LoVo (cell line): ENCODE results near the gene PCDH17.

ENCODE experiments used
- DNase-seq: peaks from one replicate; pipeline ENCODE4 v3.0.0-alpha.2; 2016; ENCODE audit warnings: low spot score

The PCDH17 gene

GRCh38 chr13:57631596-57632275 lies at the start of gene PCDH17:
PCDH17 (plus strand) TSS chr13:57631744; CDS start chr13:57632547, 803 bp downstream.
- DNase-seq = no peak

GRCh38 chr13:57582032-57582431 lies 49.5 kb upstream of the PCDH17 start:
- DNase-seq = no peak

- no peak for DNase-seq
Observed at GRCh38 chr13:57583529-57583928, 48.0 kb upstream of the PCDH17 start.

- DNase-seq = no peak
Observed at GRCh38 chr13:57588639-57589038, 42.9 kb upstream of the PCDH17 start.

- DNase-seq = no peak
Observed at GRCh38 chr13:57595775-57596174, 35.8 kb upstream of the PCDH17 start.

GRCh38 chr13:57601536-57601935 lies 30.0 kb upstream of the PCDH17 start:
- no peak for DNase-seq

- DNase-seq = no peak
Observed at GRCh38 chr13:57604442-57604841, 27.1 kb upstream of the PCDH17 start.

- no peak for DNase-seq
Observed at GRCh38 chr13:57611969-57612368, 19.6 kb upstream of the PCDH17 start.

- no peak for DNase-seq
Observed at GRCh38 chr13:57612568-57612967, 19.0 kb upstream of the PCDH17 start.

GRCh38 chr13:57624565-57625435 lies 6.7 kb upstream of the PCDH17 start:
- DNase-seq = peak; percentile 48

GRCh38 chr13:57627663-57628062 lies 3.9 kb upstream of the PCDH17 start:
- peak; percentile 12 for DNase-seq

- DNase-seq = no peak
Observed at GRCh38 chr13:57629391-57629804, 2.1 kb upstream of the PCDH17 start.

GRCh38 chr13:57629821-57630235 lies 1.7 kb upstream of the PCDH17 start:
- DNase-seq = no peak

- no peak for DNase-seq
Observed at GRCh38 chr13:57630661-57631595, 616 bp upstream of the PCDH17 start.

GRCh38 chr13:57632276-57633140 lies 964 bp downstream of the PCDH17 start:
- DNase-seq = no peak

- no peak for DNase-seq
Observed at GRCh38 chr13:57633141-57633949, 1.8 kb downstream of the PCDH17 start.

- DNase-seq = no peak
Observed at GRCh38 chr13:57633950-57634838, 2.6 kb downstream of the PCDH17 start.

GRCh38 chr13:57634839-57635165 lies 3.3 kb downstream of the PCDH17 start:
- no peak for DNase-seq

- no peak for DNase-seq
Observed at GRCh38 chr13:57635541-57636085, 4.1 kb downstream of the PCDH17 start.
